HG03025 (cell line): ENCODE data around the gene CREB5.

Source experiments
- ATAC-seq: cut with Tn5 transposase; IDR thresholded peaks from one replicate; pipeline ENCODE4 v1.9.1; 2021; ENCODE audit warnings: mild to moderate bottlenecking, moderate library complexity; ENCODE audit not compliant: unreplicated experiment, low FRiP score

Gene CREB5

GRCh38 chr7:28754447-28754846 is 342.1 kb downstream of the CREB5 start:
- ATAC-seq: no peak

GRCh38 chr7:28755255-28755654 is 342.9 kb downstream of the CREB5 start:
- no peak for ATAC-seq

GRCh38 chr7:28758186-28758585 is 345.9 kb downstream of the CREB5 start:
- no peak for ATAC-seq

GRCh38 chr7:28759475-28759971 is 347.2 kb downstream of the CREB5 start:
- no peak for ATAC-seq

GRCh38 chr7:28761505-28761904 is 349.2 kb downstream of the CREB5 start:
- no peak for ATAC-seq

- no peak for ATAC-seq
Measured at GRCh38 chr7:28762651-28763050, 350.3 kb downstream of the CREB5 start.

GRCh38 chr7:28766359-28766758 is 354.0 kb downstream of the CREB5 start:
- ATAC-seq: no peak

- no peak for ATAC-seq
Measured at GRCh38 chr7:28767356-28767755, 355.0 kb downstream of the CREB5 start.

- ATAC-seq: no peak
Measured at GRCh38 chr7:28768577-28769147, 356.3 kb downstream of the CREB5 start.

GRCh38 chr7:28771906-28772622 is 359.7 kb downstream of the CREB5 start:
- no peak for ATAC-seq

- no peak for ATAC-seq
Measured at GRCh38 chr7:28773423-28774145, 361.3 kb downstream of the CREB5 start.

- no peak for ATAC-seq
Measured at GRCh38 chr7:28774261-28774988, 362.1 kb downstream of the CREB5 start.

- no peak for ATAC-seq
Measured at GRCh38 chr7:28776463-28777157, 364.3 kb downstream of the CREB5 start.

- ATAC-seq: no peak
Measured at GRCh38 chr7:28778786-28779185, 366.5 kb downstream of the CREB5 start.

- ATAC-seq: no peak
Measured at GRCh38 chr7:28779954-28780353, 367.6 kb downstream of the CREB5 start.

- ATAC-seq: no peak
Measured at GRCh38 chr7:28782362-28782761, 370.0 kb downstream of the CREB5 start.

- ATAC-seq: no peak
Measured at GRCh38 chr7:28784171-28784902, 372.0 kb downstream of the CREB5 start.

GRCh38 chr7:28785041-28785995 is 373.0 kb downstream of the CREB5 start:
- no peak for ATAC-seq
